ENCODE results near the gene RIBC2. TPM values are rescaled to one million over a fixed set of nuclear protein-coding genes. Genes with fewer than 3 reads are reported as not detected.

RIBC2 gene
- total and polyA plus RNA-seq, 9 of the 15 experiments (the other 6 are each of a cell fraction or from before 2014, with no cell fraction given) = not detected

- CTCF ChIA-PET (ENCODE audit: low intra/inter-chr PET ratio) = no interaction called here
- no peaks in the 10 kb centered on the region for H3K27me3 ChIP-seq (ENCODE audit: control insufficient read depth in 2 of 2, insufficient read depth in 2 of 2, low read length in 2 of 2)
- H3K4me2 ChIP-seq (ENCODE audit: insufficient read depth, low read length) = no peak overlapping the region
- no peak for ATAC-seq
- POLR2A ChIA-PET = no interaction called here
- BruUV-seq (replicated peaks) = no TSS peak
- TF ChIP-seq MXI1 (IDR thresholded peaks at IDR 0.05; ENCODE audit: low read depth, low read length) (no peak), ERF (CRISPR knock-in tag; IDR thresholded peaks at IDR 0.05) (no peak), PRDM10 (IDR thresholded peaks at IDR 0.05; ENCODE audit: partially characterized antibody) (peak; percentile 75)
- TF ChIP-seq, protein P1, sequence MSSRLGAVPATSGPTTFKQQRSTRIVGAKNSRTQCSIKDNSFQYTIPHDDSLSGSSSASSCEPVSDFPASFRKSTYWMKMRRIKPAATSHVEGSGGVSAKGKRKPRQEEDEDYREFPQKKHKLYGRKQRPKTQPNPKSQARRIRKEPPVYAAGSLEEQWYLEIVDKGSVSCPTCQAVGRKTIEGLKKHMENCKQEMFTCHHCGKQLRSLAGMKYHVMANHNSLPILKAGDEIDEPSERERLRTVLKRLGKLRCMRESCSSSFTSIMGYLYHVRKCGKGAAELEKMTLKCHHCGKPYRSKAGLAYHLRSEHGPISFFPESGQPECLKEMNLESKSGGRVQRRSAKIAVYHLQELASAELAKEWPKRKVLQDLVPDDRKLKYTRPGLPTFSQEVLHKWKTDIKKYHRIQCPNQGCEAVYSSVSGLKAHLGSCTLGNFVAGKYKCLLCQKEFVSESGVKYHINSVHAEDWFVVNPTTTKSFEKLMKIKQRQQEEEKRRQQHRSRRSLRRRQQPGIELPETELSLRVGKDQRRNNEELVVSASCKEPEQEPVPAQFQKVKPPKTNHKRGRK (tag; IDR thresholded peaks at IDR 0.05) = no peak
- no peaks in the 10 kb centered on the region for H4K20me1 ChIP-seq (replicated peaks; ENCODE audit: control insufficient read depth, insufficient read depth, low read length)
- intact Hi-C loops (cut with micrococcal nuclease) = no loop called here
- H3K4me3 ChIP-seq = no peak overlapping the region
- WGBS (ENCODE audit: insufficient coverage, low coverage, missing lambda C conversion rate) = 0% methylated on average over 2 of the region's 2 CpGs
- H3K79me2 ChIP-seq (ENCODE audit: control insufficient read depth, insufficient read depth, low read length) = no peaks in the 10 kb centered on the region
- no peak for DNase-seq (ENCODE audit: extremely low read depth in 1 of 4, low spot score in 3 of 4)
- H3K9ac ChIP-seq (ENCODE audit: insufficient read depth in 1 of 2, low read depth in 2 of 2, low read length in 2 of 2) = no peak overlapping the region
- no peaks in the 10 kb centered on the region for H3K9me3 ChIP-seq (replicated peaks; ENCODE audit: control insufficient read depth, insufficient read depth, low read depth, low read length)
- H3K27ac ChIP-seq (ENCODE audit: extremely low read depth, low read depth, low read length) = no peak overlapping the region
- no peak overlapping the region for H2AFZ ChIP-seq (ENCODE audit: low read depth, low read length)
- FAIRE-seq = no peak
- in situ Hi-C loops (cut with MboI) = no loop called here
- no peaks in the 10 kb centered on the region for H3K9me1 ChIP-seq (ENCODE audit: control insufficient read depth, insufficient read depth, low read length)
- H3K4me1 ChIP-seq (replicated peaks in 1 of 2; ENCODE audit: control insufficient read depth in 2 of 2, insufficient read depth in 2 of 2, low read length in 2 of 2) = no peaks in the 10 kb centered on the region
- H3K36me3 ChIP-seq (ENCODE audit: control insufficient read depth, insufficient read depth, low read length) = no peaks in the 10 kb centered on the region
Observed at GRCh38 chr22:45381348-45381747, 32.1 kb upstream of the RIBC2 start.
